IPS-18c (cell line): ENCODE results near the gene SPINT1.

Experiments used
- H3K4me3 ChIP-seq: 2 replicates; pipeline ENCODE4 v1.7.0; 2013; ENCODE audit warnings: low read depth, mild to moderate bottlenecking, low read length, moderate library complexity; ENCODE audit not compliant: insufficient read depth
- H3K9me3 ChIP-seq: one replicate; pipeline ENCODE4 v1.6.1; 2013; ENCODE audit warnings: mild to moderate bottlenecking, low read length, moderate library complexity; ENCODE audit not compliant: control insufficient read depth, insufficient read depth

SPINT1 gene

DNA sequence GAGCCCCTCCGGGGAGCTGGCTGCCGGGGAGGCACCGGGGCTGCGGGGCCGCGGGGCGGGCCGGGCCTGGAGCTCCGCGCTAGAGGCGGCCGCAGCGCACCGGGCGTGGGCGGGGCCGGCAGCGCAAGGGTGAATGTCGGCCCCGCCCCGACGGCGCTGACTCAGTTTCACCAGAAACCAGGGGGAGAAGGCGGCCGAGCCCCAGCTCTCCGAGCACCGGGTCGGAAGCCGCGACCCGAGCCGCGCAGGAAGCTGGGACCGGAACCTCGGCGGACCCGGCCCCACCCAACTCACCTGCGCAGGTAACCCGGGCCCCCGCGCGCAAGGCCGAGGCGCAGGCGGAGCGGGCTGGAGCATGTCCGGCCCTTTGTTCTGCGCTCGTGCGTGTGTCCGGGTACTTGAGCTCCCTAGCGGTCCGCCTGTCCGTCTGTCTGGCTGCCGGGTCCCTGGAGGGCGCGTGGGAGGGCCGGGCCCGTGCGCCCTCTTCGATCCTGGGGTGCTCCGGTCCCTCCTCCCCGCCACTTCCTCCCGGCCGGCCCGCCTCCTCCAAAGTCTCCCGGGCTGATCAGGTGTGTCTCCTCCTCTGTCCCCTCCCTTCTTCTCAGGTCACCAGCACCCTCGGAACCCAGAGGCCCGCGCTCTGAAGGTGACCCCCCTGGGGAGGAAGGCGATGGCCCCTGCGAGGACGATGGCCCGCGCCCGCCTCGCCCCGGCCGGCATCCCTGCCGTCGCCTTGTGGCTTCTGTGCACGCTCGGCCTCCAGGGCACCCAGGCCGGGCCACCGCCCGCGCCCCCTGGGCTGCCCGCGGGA lies at the start of gene SPINT1:
SPINT1 (plus strand) TSS at position 164 of the 811 bp plus-strand sequence; CDS start at position 671, 507 bp downstream.
- H3K4me3 ChIP-seq: peak within 1 kb of the TSS; percentile 92
- H3K9me3 ChIP-seq: no peaks in the 10 kb centered on the region

- Histone ChIP-seq H3K4me3 (no peak overlapping the region), H3K9me3 (no peaks in the 10 kb centered on the region)
Observed at GRCh38 chr15:40796041-40796440, 47.8 kb upstream of the SPINT1 start.

- Histone ChIP-seq H3K4me3 (no peak overlapping the region), H3K9me3 (no peaks in the 10 kb centered on the region)
Observed at GRCh38 chr15:40796512-40796911, 47.3 kb upstream of the SPINT1 start.

DNA sequence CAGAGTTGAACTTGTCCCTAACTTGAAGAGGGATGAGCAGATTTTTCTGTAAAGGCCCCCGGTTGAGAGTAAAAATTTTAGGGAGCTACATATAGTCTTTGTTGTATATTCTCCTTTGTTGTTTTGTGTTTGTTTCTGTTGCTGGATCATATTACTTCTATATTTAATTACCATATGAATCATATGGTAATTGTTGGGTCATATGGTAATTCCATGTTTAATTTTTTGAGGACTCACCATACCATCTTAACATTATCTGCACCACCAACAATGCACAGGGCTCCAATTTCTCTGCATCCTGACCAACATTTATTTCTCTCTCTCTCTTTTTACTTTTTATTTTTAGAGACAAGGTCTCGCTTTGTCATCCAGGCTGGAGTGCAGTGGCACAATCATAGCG lies 44.3 kb upstream of the SPINT1 start:
- H3K9me3 ChIP-seq: no peaks in the 10 kb centered on the region
- H3K4me3 ChIP-seq: no peak overlapping the region

DNA sequence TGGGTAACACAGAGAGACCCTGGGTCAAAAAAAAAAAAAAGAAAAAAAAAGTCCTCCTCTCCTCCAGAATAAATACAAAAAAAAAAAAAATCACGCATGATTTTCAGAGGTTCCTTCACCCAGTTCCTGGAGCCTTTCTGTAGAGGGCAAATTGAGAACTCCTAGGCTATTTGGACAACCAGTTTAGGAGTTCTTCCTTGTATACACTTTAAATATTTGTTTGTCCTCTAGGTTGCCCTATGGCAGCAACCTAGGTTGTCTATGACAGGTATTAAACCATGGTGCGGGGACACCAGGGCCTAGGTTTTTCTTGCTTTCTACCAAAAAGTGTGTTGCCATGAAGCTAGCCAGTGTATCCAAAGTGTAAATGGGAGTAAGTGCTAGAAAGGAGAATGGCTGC lies 40.8 kb upstream of the SPINT1 start:
- no peaks in the 10 kb centered on the region for H3K9me3 ChIP-seq
- no peak overlapping the region for H3K4me3 ChIP-seq

DNA sequence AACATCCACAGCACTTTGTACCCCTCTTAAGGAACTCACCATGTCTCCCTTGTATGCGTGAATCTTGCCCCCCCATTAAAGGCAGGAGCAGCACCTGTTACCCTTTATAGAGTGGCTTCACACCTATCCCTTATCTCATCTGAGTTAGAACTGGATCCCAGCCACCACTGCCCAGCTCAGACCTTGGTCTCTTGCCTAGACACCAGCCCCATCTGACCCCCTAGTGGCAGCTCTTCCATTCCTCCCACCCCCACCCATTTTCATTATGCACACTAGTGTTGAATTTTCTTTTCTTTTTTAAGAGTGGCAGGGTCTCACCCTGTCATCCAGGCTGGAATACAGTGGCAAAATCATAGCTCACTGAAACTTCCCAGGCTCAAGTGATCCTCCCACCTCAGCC lies 40.2 kb upstream of the SPINT1 start:
- no peak overlapping the region for H3K4me3 ChIP-seq
- H3K9me3 ChIP-seq: no peaks in the 10 kb centered on the region

- Histone ChIP-seq H3K4me3 (peak overlapping the region; percentile 86), H3K9me3 (no peaks in the 10 kb centered on the region)
Observed at GRCh38 chr15:40806672-40807027, 37.2 kb upstream of the SPINT1 start.

DNA sequence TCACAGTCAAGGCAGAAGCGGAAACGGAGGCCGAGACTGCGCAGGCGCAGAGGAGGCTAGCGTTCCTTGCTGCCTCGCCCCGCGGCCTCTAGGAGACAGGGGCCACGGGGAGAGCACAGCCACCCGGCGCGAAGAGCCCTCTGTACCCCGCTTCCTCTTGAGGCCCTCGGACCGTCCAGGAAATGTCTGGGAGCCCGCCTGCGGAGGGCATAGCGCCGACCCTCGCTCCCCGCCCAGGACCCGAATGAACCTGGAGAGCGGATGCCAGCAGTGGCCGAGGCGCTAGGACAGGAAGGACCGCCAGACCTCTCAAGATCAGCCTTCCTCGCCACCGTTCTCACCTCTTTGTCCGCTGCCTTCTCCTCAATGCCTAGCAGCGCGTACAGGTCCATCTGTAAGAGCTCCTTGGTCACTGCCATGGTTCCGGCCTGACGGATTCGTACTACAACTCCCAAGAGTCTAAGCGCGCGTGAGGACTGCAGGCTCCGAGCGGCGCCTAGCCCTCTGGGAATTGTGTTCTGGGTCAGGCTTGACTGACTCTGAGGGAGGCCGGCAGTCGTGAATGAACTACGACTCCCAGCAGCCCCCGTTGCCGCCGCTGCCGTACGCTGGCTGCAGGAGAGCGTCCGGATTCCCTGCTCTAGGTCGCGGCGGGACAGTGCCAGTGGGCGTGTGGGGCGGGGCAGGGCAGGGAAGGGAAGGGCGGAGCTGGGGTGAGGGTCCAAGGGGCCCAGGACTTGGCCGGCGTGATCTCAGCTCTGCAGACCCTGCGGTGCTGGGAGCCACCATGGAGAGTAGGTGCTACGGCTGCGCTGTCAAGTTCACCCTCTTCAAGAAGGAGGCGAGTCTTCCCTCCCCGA lies 36.6 kb upstream of the SPINT1 start, which contains the start of the genes DNAJC17 and ZFYVE19:
DNAJC17 (minus strand) TSS at position 446 of the 860 bp plus-strand sequence; CDS start at position 419, 27 bp downstream.
ZFYVE19 (plus strand) TSS at position 62 of the 860 bp plus-strand sequence; CDS start at position 563, 501 bp downstream.
- peak within 1 kb of the TSS; percentile 86 for H3K4me3 ChIP-seq
- no peaks in the 10 kb centered on the region for H3K9me3 ChIP-seq

GRCh38 chr15:40807888-40808461 lies 35.9 kb upstream of the SPINT1 start:
- H3K4me3 ChIP-seq: peak overlapping the region; percentile 86
- H3K9me3 ChIP-seq: no peaks in the 10 kb centered on the region

GRCh38 chr15:40808861-40809450 lies 34.9 kb upstream of the SPINT1 start:
- no peaks in the 10 kb centered on the region for H3K9me3 ChIP-seq
- H3K4me3 ChIP-seq: no peak overlapping the region

DNA sequence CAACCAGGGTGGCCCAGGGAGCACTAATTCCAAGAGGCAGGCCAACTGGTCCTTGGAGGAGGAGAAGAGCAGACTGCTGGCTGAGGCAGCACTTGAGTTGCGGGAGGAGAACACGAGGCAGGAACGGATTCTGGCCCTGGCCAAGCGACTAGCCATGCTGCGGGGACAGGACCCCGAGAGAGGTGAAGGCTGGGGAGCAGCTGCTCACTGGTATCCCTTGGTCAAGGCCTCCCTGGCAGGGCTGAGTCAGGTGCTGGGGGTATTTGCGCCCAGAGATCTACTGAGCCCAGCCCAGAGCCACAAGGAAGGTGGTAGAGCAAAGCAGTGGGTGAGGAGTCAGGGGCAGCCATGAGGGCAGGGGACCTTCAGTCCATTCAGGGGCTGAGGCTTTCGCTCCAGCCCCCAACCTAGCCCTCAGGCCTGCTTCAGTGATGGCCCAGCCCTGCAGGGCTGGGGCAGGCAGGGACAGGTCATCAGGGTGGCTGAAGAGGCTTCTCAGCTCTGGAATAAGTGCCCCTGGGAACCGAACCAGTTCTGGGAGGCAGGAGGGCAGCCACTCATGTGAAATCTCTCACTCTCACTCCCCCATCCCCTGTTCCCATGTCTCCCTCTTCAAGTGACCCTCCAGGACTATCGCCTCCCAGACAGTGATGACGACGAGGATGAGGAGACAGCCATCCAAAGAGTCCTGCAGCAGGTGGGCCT lies 31.0 kb upstream of the SPINT1 start:
- H3K4me3 ChIP-seq: no peak overlapping the region
- no peaks in the 10 kb centered on the region for H3K9me3 ChIP-seq

DNA sequence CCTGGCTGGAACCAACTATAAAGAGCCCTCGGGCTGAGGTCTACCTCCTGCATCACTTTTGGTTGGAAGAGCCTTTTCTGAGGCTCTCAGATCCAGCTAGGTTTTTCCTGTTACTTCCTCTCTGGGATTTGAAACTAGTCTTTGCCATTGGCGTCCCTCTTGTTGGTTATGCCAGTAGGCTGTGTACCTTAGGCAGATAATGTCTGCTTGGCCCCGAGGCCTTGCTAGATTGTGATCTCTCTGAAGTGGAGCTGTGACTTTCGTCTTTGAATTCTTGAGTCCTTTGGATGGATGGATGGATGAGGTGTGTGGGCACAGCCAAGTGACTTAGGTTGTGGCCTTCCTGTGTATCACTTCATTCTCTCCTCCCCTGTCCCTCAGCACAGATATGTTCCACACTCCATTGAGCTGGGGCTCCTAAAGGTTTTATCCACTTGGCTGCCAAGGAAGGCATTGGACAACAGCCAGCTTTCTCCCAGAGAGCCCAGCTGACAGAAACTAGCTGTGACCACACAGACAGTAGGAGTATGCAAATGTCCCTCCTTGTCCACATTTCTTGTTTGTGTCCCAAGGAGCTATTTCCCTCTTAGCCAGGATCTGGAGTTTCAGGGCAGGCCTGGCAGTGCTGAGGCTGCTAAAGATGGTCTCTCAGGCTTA lies 28.7 kb upstream of the SPINT1 start:
- Histone ChIP-seq H3K4me3 (no peak overlapping the region), H3K9me3 (no peaks in the 10 kb centered on the region)

DNA sequence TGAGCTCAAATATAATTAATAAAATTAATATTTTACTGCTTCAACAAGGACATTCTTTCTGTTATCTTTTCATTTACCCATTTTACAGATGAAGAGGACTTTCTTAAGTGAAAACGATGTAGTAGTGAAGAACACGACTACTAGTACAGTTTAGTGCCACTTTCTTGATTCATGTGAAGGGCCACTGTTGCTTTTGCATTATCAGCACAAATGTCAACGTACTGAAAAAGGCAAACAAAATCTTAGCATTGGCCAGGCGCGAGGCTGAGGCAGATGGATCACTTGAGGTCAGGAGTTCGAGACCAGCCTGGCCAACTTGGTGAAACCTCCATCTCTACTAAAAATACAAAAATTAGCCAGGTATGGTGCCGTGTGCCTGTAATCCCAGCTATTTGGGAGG lies 24.8 kb upstream of the SPINT1 start:
- no peak overlapping the region for H3K4me3 ChIP-seq
- no peaks in the 10 kb centered on the region for H3K9me3 ChIP-seq

- H3K4me3 ChIP-seq: no peak overlapping the region
- no peaks in the 10 kb centered on the region for H3K9me3 ChIP-seq
Observed at GRCh38 chr15:40821195-40821594, 22.7 kb upstream of the SPINT1 start.

- no peak overlapping the region for H3K4me3 ChIP-seq
- no peaks in the 10 kb centered on the region for H3K9me3 ChIP-seq
Observed at GRCh38 chr15:40823572-40824343, 20.1 kb upstream of the SPINT1 start.
